Left lung (tissue), 10 donors: ENCODE data around the gene UCP3. TPM values are rescaled to one million over a fixed set of nuclear protein-coding genes. Genes with fewer than 3 reads are reported as not detected.
A peak's percentile ranks its signal among the peaks of the same experiment; 100 is the strongest.

Source experiments
- ATAC-seq: fragments of 200-7000 bp; cut with Tn5 transposase; one replicate; pipeline ENCODE4 v1.9.1; 2020; ENCODE audit warnings: moderate library complexity
- DNase-seq, 4 donors: peaks; one replicate each; pipeline ENCODE4 v3.0.0-alpha.2; 2013 to 2020
- H3K27ac ChIP-seq, 2 donors: fragments of 200-600 bp; sonication (generic) in 1 of 2; one replicate each; pipeline versions ENCODE4 v1.5.0 to v1.8.0; 2020 to 2021
- H3K27me3 ChIP-seq, 2 donors: fragments of 200-600 bp; sonication (generic) in 1 of 2; one replicate each; pipeline versions ENCODE4 v1.5.0 to v1.8.0; 2020 to 2021
- H3K36me3 ChIP-seq, 2 donors: fragments of 200-600 bp; sonication (generic) in 1 of 2; one replicate each; pipeline versions ENCODE4 v1.5.0 to v1.8.0; 2020 to 2021
- H3K4me1 ChIP-seq, 2 donors: fragments of 200-600 bp; one replicate each; pipeline ENCODE4 v1.8.0; 2021
- H3K4me3 ChIP-seq, 2 donors: fragments of 200-600 bp; sonication (generic) in 1 of 2; one replicate each; pipeline versions ENCODE4 v1.5.0 to v1.8.0; 2020 to 2021; ENCODE audit warnings: mild to moderate bottlenecking in 1 of 2
- H3K9me3 ChIP-seq, 2 donors: fragments of 200-600 bp; sonication (generic) in 1 of 2; one replicate each; pipeline versions ENCODE4 v1.5.0 to v1.8.0; 2020 to 2021
- CTCF ChIP-seq, 2 donors: fragments of 200-600 bp; sonication (generic) in 1 of 2; IDR thresholded peaks; one replicate each; pipeline versions ENCODE4 v1.5.0 to v1.8.0; 2021; ENCODE audit warnings: antibody characterized with exemption in 2 of 2
- intact Hi-C, 2 donors: fragments of 100-400 bp; cut with DNase I; formaldehyde crosslinking; loops; one replicate each; pipeline versions ENCODE4 v1.11.2 to v1.14.2; 2022
- polyA plus RNA-seq, 6 donors: library from polyadenylated mRNA; unstranded; fragments of 120-200 nt; gene quantifications; one replicate each; pipeline ENCODE4 v1.2.1, GENCODE V29; 2013; ENCODE audit not compliant: insufficient read length in 6 of 6
- total RNA-seq, 2 donors: library from RNA; stranded (reverse); fragmentation: NEBNext Ultra II Directional; extraction: Animal tissue kit (Norgen Biotek cat#: 25700); gene quantifications; one replicate each; pipeline ENCODE4 v1.2.1, GENCODE V29; 2021
- donor health status: DM: no; HTN: yes; CAD: no.
- donor health status: DM: no; HTN: no; CAD: no.

The UCP3 gene
- total and polyA plus RNA-seq, 8 donors = 1.0 to 5.2 (median 3.6) TPM

GRCh38 chr11:74004759-74005615 is 3.9 kb downstream of the UCP3 start:
- Histone ChIP-seq H3K4me1 (no peaks in the 10 kb centered on the region), H3K27ac (no peak overlapping the region), H3K36me3 (peaks cover 0 to 34% of the 10 kb centered on the region in 2 donors), H3K27me3 (no peaks in the 10 kb centered on the region), H3K4me3 (no peak overlapping the region), H3K9me3 (no peaks in the 10 kb centered on the region)
- TF ChIP-seq CTCF (IDR thresholded peaks at IDR 0.05) = no peak
- ATAC-seq (peak; percentile 50), DNase-seq (no peak)
- intact Hi-C loops = no loop called here

GRCh38 chr11:74004046-74004695 is 4.7 kb downstream of the UCP3 start:
- no peaks in the 10 kb centered on the region for H3K27me3 ChIP-seq
- H3K36me3 ChIP-seq = peaks cover 0 to 34% of the 10 kb centered on the region in 2 donors
- ATAC-seq (no peak), DNase-seq (no peak)
- H3K27ac ChIP-seq = no peak overlapping the region
- intact Hi-C loops = no loop called here
- TF ChIP-seq CTCF (IDR thresholded peaks at IDR 0.05) = no peak
- no peaks in the 10 kb centered on the region for H3K4me1 ChIP-seq
- no peaks in the 10 kb centered on the region for H3K9me3 ChIP-seq
- H3K4me3 ChIP-seq = no peak overlapping the region

- no peak for TF ChIP-seq CTCF (IDR thresholded peaks at IDR 0.05)
- Histone ChIP-seq H3K4me3 (no peak overlapping the region), H3K9me3 (no peaks in the 10 kb centered on the region), H3K27ac (no peak overlapping the region), H3K4me1 (no peaks in the 10 kb centered on the region), H3K27me3 (no peaks in the 10 kb centered on the region), H3K36me3 (peaks cover 0 to 34% of the 10 kb centered on the region in 2 donors)
- ATAC-seq (no peak), DNase-seq (no peak)
- intact Hi-C loops = no loop called here
Measured at GRCh38 chr11:74002832-74003231, 6.1 kb downstream of the UCP3 start.

- intact Hi-C loops = no loop called here
- DNase-seq (no peak), ATAC-seq (no peak)
- H3K9me3 ChIP-seq = no peaks in the 10 kb centered on the region
- TF ChIP-seq CTCF (IDR thresholded peaks at IDR 0.05) = no peak
- no peak overlapping the region for H3K4me3 ChIP-seq
- no peaks in the 10 kb centered on the region for H3K27me3 ChIP-seq
- H3K27ac ChIP-seq = no peak overlapping the region
- H3K4me1 ChIP-seq = no peaks in the 10 kb centered on the region
- peaks cover 0 to 34% of the 10 kb centered on the region in 2 donors for H3K36me3 ChIP-seq
Measured at GRCh38 chr11:74001822-74002286, 7.0 kb downstream of the UCP3 start.
